Fibroblast of peridontal ligament (primary cell): ENCODE results near the gene ADAM12.

Source experiments
- DNase-seq: peaks from one replicate; pipeline ENCODE4 v3.0.0-alpha.2; 2010; ENCODE audit errors: extremely low read depth

Gene ADAM12

GRCh38 chr10:126387931-126388911 lies at the start of gene ADAM12:
Gene ADAM12, minus strand, starts transcription at chr10:126388477. Its CDS starts 332 bp downstream, at chr10:126388145.
- peak; percentile 76 for DNase-seq

- DNase-seq, result no peak
Observed at GRCh38 chr10:126437635-126438406, 49.5 kb upstream of the ADAM12 start.

- no peak for DNase-seq
Observed at GRCh38 chr10:126434235-126434634, 46.0 kb upstream of the ADAM12 start.

- DNase-seq, result no peak
Observed at GRCh38 chr10:126433351-126433750, 45.1 kb upstream of the ADAM12 start.

GRCh38 chr10:126432507-126432906 lies 44.2 kb upstream of the ADAM12 start:
- no peak for DNase-seq

GRCh38 chr10:126431816-126432215 lies 43.5 kb upstream of the ADAM12 start:
- no peak for DNase-seq

- DNase-seq, result no peak
Observed at GRCh38 chr10:126430512-126430911, 42.2 kb upstream of the ADAM12 start.

GRCh38 chr10:126429275-126429674 lies 41.0 kb upstream of the ADAM12 start:
- DNase-seq, result no peak

- DNase-seq, result no peak
Observed at GRCh38 chr10:126425489-126426065, 37.3 kb upstream of the ADAM12 start.

- DNase-seq, result no peak
Observed at GRCh38 chr10:126425032-126425431, 36.8 kb upstream of the ADAM12 start.

GRCh38 chr10:126423732-126424491 lies 35.6 kb upstream of the ADAM12 start:
- DNase-seq, result no peak

GRCh38 chr10:126422567-126422966 lies 34.3 kb upstream of the ADAM12 start:
- DNase-seq, result peak; percentile 52

- DNase-seq, result peak; percentile 99
Observed at GRCh38 chr10:126421756-126422256, 33.5 kb upstream of the ADAM12 start.

- DNase-seq, result peak; percentile 20
Observed at GRCh38 chr10:126420567-126421300, 32.5 kb upstream of the ADAM12 start.

GRCh38 chr10:126417220-126417825 lies 29.0 kb upstream of the ADAM12 start:
- DNase-seq, result no peak

- DNase-seq, result no peak
Observed at GRCh38 chr10:126409821-126410220, 21.5 kb upstream of the ADAM12 start.

GRCh38 chr10:126408953-126409641 lies 20.8 kb upstream of the ADAM12 start:
- no peak for DNase-seq

- peak; percentile 46 for DNase-seq
Observed at GRCh38 chr10:126407831-126408230, 19.6 kb upstream of the ADAM12 start.

- no peak for DNase-seq
Observed at GRCh38 chr10:126405239-126405775, 17.0 kb upstream of the ADAM12 start.
